ENCODE data around the gene WDR55.
A peak's percentile ranks its signal among the peaks of the same experiment; 100 is the strongest.
"Not testable (repeated sequence)": the region's sequence is repeated elsewhere in the genome, so short reads cannot be mapped to it uniquely, and the experiment has no call there.

Gene WDR55, protein sequence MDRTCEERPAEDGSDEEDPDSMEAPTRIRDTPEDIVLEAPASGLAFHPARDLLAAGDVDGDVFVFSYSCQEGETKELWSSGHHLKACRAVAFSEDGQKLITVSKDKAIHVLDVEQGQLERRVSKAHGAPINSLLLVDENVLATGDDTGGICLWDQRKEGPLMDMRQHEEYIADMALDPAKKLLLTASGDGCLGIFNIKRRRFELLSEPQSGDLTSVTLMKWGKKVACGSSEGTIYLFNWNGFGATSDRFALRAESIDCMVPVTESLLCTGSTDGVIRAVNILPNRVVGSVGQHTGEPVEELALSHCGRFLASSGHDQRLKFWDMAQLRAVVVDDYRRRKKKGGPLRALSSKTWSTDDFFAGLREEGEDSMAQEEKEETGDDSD

DNA sequence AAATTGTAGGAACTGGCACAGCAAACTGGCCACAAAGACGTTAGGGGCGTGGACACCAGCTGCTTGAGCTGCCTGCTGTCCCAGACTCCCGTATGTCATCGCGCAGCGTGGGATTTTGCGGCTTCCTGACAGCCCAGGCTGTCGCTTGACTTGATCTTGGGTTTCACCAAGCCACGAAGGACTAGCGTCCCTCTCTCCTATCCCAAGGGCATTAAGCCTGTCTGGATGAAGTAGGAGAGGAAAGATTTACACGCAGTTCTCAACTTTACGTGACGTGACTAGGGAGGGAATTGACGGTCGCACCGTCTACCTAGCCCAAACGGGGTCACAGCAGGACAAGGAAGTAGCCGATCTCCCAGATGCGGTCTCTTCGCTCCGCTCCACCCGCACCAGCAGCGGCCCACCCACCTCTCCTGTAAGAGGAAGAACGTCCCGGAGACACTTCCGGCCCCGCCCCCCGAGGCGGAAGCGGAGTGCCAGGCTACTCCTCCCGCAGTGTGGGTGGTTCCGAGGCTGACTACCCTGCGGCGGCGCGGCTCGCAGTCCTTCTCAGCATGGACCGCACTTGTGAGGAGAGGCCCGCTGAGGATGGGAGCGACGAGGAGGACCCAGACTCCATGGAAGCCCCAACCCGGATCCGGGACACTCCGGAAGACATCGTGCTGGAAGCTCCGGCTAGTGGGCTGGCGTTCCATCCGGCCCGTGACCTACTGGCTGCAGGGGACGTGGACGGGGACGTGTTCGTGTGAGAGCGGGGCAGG lies at the start of gene WDR55:
WDR55 (plus strand) TSS at position 546 of the 761 bp plus-strand sequence; CDS start at position 555, 9 bp downstream.
- TF ChIP-seq, protein P1, sequence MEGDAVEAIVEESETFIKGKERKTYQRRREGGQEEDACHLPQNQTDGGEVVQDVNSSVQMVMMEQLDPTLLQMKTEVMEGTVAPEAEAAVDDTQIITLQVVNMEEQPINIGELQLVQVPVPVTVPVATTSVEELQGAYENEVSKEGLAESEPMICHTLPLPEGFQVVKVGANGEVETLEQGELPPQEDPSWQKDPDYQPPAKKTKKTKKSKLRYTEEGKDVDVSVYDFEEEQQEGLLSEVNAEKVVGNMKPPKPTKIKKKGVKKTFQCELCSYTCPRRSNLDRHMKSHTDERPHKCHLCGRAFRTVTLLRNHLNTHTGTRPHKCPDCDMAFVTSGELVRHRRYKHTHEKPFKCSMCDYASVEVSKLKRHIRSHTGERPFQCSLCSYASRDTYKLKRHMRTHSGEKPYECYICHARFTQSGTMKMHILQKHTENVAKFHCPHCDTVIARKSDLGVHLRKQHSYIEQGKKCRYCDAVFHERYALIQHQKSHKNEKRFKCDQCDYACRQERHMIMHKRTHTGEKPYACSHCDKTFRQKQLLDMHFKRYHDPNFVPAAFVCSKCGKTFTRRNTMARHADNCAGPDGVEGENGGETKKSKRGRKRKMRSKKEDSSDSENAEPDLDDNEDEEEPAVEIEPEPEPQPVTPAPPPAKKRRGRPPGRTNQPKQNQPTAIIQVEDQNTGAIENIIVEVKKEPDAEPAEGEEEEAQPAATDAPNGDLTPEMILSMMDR (IDR thresholded peaks at IDR 0.05; ENCODE audit: low read length, missing control alignments) = no peak
- DNase-seq (ENCODE audit: low read depth) = peak; percentile 90
- peak within 1 kb of the TSS; percentile 98 for H3K4me3 ChIP-seq (replicated peaks; ENCODE audit: low read depth, low read length)

DNA sequence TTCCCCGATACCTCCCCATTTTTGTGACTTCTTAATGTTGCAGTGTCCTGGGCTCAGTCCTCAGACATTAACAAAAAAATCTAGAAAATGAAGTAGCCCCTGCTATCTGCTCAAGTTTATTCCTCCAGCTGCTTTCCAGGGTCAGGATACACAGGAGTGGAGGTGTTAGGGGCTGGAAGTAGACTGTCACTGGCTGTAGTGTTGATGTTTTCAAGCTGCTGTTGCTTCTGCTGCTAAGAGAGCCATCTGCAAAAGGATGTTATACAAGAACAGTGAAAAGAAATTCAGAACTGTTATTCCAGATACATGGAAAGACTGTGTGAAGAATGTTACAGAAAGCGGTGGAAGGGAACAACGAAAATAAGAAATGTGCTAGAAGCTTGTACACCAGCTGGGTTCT lies 42.4 kb upstream of the WDR55 start:
- no peak overlapping the region for H3K4me3 ChIP-seq (replicated peaks; ENCODE audit: low read depth, low read length)
- TF ChIP-seq, protein P1 (IDR thresholded peaks at IDR 0.05; ENCODE audit: low read length, missing control alignments) = no peak
- peak; percentile 36 for DNase-seq (ENCODE audit: low read depth)

DNA sequence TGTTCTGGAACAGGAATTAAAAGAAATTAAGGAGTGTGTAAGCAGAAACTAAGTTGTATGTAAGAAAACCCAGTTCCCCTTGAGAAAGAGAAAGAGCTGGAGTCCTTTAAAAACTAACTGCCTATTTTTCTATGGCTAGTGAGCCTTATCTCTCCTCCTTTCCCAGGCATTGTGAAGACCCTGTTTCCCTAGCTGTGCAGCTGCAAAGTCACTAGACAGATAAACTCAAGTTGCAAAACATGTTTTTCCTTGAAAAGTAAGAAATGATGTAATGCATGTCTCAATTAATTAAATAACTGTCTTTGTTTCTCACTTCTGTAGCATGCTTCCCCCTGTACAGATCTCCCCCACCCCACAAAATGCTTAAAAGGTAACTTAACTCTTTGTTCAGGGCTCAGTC lies 41.6 kb upstream of the WDR55 start:
- peak; percentile 44 for DNase-seq (ENCODE audit: low read depth)
- not testable (repeated sequence) for H3K4me3 ChIP-seq (replicated peaks; ENCODE audit: low read depth, low read length)

DNA sequence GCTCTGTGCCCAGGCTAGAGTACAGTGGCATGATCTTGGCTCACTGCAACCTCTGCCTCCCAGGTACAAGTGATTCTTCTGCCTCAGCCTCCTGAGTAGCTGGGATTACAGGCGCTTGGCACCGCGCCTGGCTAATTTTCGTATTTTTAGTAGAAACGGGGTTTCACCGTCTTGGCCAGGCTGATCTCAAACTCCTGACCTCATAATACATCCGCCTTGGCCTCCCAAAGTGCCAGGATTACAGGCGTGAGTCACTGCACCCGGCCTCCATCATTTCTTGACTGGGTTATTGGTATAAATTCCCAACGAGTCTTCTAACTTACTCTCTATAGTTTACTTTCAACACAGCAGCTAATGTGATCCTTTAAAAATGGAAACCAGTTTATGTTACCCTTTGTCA lies 39.8 kb upstream of the WDR55 start:
- not testable (repeated sequence) for H3K4me3 ChIP-seq (replicated peaks; ENCODE audit: low read depth, low read length); DNase-seq (ENCODE audit: low read depth)

DNA sequence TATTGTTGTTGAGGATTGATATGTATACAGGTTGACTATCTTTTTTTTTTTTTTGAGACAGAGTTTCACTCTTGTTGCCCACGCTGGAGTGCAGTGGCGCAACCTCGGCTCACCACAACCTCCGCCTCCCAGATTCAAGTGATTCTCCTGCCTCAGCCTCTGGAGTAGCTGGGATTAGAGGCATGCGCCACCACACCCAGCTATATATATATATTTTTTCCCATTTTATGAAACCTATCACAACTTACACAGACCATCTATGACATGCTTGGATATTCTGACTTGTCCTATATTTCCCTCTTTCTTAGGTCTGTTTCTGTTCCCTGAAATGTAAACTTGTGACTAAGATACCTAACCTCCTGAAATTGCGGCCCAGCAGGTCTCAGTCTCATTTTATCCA lies 36.7 kb upstream of the WDR55 start:
- no peak for DNase-seq (ENCODE audit: low read depth)
- TF ChIP-seq, protein P1 (IDR thresholded peaks at IDR 0.05; ENCODE audit: low read length, missing control alignments) = no peak
- H3K4me3 ChIP-seq (replicated peaks; ENCODE audit: low read depth, low read length) = no peak overlapping the region

DNA sequence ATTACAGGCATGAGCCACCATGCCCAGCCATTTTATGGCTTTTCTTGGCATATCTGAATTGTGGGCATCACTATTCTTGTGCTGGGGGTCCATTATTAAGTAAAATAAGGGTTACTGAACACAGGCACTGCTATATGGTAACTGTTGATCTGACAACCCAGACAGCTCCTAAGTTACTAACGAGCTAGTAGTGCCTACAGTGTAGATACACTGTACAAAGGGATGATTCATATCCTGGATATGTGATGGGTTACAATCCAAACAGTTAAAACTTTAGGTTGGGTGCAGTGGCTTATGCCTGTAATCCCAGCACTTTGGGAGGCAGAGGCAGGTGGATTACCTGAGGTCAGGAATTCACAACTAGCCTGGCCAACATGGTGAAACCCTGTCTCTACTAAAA lies 36.0 kb upstream of the WDR55 start:
- TF ChIP-seq, protein P1 (IDR thresholded peaks at IDR 0.05; ENCODE audit: low read length, missing control alignments) = no peak
- no peak overlapping the region for H3K4me3 ChIP-seq (replicated peaks; ENCODE audit: low read depth, low read length)
- peak; percentile 45 for DNase-seq (ENCODE audit: low read depth)

DNA sequence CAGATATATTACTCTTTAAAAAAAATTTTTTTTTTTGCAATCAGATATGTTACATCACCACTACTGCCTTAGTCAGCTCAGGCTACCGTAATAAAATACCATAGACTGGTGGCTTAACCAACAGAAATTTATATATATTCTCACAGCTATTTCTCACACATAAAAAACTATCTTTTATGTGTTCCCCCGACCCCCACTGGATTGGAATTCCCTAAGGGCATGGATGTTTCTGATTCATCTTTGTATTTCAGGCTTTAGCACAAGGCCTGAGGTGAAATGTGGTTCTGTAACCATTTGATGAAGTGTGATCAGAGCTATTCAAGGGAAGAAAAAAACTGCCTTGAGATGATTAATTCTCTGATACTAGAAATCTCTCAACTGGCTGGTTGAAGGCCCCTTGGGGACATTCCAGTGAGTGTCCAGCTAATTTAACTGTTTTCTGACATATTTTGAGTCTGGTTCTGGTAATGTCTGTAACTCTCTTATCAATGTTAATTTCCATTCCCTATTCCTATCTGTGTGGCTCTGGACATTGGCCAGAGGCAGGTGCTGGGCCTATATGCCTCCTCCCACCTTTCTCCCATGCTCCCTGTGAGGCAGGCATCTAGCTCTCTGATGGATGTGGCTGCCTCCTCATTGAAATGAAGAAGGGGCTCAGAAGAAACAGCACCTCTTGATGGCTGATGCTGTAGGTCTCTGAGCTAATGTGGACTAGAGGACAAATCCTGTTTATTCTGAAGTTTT lies 34.2 kb upstream of the WDR55 start:
- no peak for DNase-seq (ENCODE audit: low read depth)
- H3K4me3 ChIP-seq (replicated peaks; ENCODE audit: low read depth, low read length) = no peak overlapping the region
- TF ChIP-seq, protein P1 (IDR thresholded peaks at IDR 0.05; ENCODE audit: low read length, missing control alignments) = no peak
